ENCODE results near the gene POLA1.
"Not testable (repeated sequence)": the region's sequence is repeated elsewhere in the genome, so short reads cannot be mapped to it uniquely, and the experiment has no call there.

POLA1 gene

DNA sequence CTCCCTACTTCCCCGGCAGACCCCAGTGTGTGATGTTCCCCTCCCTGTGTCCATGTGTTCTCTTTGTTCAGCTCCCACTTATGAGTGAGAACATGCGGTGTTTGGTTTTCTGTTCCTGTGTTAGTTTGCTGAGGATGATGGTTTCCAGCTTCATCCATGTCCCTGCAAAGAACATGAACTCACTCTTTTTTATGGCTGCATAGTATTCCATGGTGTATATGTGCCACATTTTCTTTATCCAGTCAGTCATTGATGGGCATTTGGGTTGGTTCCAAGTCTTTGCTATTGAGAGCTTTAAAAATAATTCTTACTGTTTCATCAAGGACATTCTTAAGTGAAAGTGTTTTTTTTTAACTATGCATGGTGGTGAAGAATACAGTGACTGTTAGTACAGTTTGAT, 126.1 kb downstream of the POLA1 start:
- DNase-seq, result not testable (repeated sequence)

DNA sequence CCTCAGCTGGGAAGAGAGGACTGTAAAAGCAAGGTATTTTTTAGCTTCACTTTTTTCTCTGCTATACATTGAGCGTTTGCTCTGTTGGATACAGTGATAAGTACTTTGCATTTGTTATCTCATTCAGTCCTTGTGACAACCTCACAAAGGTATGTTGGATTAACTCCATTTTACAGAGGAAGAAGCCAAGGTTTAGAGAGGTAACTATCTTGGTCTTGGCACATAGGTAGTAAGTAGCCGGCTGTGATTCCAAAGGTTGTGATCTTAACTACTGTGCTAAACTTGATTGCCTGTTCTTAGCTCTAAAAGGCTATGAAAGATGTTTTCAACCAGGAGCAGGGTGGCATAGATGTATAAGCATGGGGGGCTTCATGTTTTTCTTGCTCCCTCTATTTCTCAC, 134.4 kb downstream of the POLA1 start:
- DNase-seq, result no peak

DNA sequence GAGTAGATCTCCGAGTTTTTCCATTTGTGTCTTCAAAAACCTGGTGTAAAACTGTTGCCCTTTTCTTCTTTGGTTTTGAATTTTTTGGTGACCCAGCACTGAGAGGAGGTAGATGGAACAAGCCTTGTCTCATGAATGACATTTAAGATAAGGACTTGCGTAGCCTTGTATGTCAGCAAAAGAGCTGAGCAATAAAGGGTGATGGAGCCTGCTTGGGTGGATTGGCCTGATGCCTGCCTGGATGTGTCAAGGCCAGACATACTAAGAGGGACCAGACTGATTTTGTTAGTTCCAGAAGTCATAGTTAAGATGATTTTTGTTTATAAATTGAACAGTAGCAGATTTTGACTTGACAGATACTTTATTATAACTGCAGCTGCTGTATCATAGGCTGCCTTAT, 134.9 kb downstream of the POLA1 start:
- no peak for DNase-seq

DNA sequence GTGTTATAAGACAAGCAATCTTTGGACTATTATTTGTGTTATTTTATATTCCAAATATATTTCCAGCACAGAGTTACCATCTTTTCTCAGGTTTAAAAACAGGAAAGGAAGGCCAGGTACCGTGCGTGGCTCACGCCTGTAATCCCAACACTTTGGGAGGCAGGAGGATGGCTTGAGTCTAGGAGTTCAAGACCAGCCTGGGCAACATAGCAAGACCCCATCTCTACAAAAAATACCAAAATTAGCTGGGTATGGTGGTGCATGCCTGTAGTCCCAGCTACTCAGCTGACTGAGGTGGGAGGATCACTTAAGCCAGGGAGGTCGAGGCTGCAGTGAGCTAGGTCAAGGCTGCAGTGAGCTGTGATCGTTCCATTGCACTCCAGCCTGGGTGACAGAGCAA, 140.0 kb downstream of the POLA1 start:
- DNase-seq, result no peak

DNA sequence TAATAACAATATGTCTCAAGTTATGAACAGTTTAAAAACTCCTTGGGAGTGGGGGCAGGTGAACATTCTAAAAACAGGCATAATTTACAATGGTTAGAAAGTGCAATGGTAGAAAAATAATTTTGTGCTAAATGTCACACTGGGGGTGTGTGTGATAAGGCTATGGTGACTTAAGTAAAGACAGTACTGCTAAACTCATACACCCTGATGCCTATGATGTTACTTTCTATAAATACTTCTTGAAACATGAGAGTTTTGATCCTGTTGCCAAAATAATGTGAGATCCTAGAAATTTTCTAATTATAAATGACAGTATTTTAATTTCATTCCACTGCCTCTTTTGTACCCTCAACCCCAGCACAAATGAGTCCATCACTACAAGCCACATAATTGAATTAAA, 144.2 kb downstream of the POLA1 start:
- DNase-seq, result no peak

DNA sequence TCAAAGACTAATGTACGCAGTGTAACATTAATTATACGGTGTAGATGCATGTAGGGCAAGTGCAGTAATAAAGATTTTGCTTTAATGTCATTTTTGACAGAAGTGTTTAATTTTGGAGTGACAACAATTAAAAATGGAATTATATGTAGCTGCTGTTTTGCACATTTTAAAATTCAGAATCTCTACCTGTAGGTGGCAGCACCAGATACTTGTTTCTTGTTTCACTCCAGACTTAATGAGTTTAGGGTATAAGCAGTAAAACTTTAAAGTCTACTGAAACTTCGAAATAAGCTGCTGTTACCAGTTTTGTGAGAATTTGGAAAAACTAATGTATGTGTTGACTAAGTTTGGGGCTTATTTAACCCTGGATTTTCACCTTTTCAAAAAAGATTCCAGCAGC, 144.9 kb downstream of the POLA1 start:
- DNase-seq, result no peak

DNA sequence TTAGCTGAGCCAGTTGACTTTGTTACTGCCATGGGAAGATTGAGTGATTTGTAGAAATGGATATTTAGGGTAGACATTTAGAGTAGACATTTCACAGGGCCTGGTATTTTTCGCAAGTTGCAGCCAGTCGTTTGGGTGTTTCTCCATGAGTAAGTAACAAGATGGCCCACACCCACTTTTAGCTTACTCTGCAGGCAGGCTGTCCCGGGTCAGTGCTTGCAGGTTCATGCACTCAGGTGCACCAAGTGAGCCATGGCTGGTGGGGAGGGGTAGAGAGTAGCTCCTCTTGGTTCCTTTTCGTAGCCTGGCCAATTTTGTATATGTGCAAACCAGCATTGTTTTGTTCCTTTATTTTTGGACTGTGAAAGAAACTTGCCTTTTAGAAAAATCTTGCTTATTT, 145.6 kb downstream of the POLA1 start:
- DNase-seq, result no peak

DNA sequence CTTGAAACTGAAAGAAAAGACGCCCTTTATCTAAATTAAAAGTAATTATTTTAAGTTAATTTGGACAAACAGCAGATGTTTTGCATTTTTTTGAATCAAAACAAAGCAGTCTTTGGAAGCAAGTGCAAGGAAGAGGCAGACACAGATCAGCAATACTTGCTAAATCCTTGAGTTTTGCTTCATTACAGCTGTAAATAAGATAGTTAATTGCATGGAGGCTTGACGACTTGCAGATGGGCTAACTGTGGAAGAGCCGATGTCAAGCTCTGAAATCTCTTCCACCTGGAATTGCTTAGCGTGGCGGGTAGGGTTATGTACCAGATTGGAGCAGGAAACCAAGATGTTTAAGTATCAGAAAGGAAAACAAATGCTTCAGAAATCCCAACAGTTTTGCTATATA, 148.8 kb downstream of the POLA1 start:
- no peak for DNase-seq

DNA sequence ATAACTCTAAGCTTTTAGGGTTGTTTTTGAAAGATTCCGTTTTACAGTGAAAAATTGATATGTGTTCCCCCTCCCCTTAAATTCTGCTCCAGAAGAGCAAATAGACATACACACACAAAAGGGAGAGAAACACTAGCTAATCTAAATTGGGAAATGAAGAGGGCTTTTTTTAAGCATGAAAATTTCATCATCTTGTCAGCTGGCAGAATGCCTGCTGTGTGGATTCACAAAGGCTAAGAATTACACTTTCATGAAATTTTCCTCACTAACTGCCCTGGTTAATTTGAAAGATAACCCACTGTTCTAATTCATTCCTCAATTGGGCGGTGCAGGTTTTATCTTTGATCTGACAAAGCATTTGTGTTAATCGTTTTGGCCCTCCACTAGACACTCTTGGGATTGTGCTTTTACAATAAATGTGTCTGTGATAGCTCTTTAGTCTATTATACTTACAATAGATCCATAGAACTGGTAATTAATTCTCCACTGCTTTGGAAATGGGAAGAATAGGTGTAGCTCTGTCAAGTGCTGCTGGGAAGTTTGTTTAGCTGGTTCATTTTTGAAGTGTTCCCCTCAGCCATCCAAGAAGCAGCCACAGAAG, 152.9 kb downstream of the POLA1 start:
- DNase-seq, result no peak

DNA sequence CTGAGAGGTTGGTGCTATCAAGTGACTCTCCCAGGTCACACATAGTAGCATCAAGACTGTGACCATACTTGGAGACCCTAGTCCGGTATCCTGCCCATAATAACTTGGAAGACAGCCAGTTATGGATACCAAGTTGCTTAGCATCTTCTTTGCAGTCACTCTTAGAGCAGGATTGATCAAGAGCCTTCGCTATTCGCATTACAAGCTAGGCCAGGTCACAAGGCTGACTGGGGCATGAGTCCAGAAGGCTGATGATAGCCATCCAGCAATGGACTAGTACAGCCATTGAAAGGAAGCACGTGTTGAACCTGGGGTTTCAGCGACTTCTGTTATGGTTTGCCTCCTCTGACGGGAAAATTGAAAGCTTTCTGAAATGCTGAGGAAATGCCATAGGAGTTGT, 157.6 kb downstream of the POLA1 start:
- DNase-seq, result no peak

DNA sequence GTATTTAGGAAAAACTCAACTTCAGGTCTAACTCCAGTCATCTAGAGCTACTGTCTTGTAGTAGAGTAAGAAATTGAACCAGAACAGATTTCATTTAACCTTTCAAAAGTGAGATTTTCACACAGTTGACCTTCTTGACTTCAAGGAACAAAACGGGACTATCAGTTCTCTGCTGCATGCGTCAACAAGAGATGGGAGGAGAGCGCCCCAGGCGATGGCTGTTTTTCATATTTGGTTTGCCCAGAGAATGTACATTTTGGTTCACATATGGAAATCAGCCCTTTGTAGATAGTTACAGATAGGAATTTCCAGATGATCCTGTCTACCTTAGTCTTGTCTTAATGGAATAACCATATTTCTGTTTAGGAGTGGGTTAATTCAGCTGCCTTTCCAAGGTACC, 158.1 kb downstream of the POLA1 start:
- DNase-seq, result no peak

DNA sequence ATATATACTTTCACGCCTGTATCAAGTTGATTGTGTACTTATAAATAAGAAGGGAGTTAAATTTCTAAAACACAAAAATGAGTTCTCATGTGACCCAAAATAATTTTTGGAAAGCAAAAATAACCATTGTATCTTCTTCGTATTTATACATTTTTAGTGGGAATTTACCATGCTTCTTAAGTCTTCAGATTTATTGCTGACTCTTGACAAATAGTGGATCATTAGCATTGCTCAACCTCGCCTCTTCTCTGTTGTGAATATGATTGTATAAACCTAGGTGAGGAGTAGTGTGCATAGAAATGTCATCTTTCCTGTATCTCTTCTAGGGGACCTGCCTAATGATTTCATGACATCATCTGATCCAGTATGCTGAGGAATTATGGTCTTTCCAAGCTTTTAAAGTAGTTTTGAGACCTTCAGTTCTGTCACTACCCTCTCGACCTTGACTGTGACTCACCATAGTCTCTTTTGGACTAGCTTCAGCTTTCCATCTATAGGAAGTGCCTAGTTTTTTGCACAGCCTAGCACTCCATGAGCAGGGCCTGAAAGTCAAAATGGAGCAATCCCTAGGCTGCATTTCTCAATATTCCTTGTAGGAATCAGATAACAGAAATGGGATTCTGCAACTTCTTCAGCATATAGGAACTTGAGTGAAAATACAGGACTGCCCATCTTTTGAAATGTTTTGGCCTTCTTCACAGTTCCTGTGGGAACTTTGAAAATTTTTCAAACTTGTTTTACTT, 164.5 kb downstream of the POLA1 start:
- no peak for DNase-seq

DNA sequence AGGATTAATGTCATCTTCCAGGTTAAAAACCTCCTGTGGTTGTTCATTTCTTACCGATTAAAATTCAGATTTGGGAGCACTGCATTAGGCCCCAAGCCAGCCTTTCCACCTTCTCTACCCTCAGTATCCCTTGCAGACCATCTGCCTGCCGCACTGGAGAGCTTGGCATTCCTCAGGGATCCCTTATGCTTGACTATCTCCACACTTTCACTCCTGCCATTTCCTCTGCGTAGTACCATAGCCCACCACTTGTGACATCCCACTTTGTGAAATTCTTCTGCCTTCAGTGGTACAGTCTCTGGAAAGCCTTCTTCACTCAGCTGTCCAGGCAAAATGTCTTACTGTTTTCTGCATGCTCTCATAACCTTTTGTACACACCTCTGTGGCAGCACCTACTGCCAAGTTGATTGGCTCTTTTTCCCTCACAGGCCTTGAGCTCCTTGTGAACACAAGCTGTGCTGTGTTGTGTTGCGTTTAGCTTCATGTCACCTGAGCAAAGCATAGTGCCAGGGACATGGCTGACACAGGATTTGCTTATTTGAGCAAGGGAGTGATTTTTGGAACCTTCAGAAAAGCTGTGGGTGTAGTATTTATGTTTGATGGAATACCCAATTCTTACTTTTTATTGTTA, 165.6 kb downstream of the POLA1 start:
- no peak for DNase-seq

DNA sequence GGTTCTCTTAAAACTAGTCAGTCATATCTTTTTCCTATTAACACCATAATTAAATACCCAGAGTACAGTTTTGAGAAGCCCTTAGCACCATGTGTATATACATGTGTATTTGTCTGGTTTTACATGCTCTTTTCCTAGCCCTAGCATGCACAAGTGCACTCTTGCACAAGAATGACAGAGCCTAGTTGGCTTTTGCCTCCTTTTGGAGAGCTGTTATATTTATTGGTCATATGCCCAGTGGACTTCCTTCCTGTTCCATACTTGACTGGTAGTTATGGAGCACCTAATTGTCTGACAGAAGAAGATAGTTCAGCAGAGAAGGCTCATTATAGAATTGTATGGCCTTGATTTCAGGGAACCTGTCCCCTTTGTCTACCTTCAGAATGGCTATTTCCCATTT, 166.4 kb downstream of the POLA1 start:
- DNase-seq, result no peak

DNA sequence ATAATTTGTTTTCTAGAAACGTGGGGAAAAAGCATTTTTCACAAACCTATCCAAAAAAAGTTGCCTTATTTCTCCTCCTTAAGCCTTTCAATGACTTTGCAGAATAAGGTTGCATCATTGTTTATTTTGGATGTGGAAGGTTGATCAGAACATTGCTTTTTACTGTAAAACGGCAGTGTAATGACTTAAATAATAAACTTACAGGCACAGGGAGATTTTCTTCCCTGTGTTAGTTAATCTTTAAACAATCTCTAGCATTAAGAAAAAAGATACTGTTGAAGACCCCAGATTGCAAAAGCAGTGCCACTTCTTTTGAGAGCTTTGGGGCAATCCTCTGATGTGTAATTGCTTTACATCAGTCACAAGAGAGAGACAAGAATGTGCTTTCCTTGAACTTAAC, 168.6 kb downstream of the POLA1 start:
- DNase-seq, result no peak

DNA sequence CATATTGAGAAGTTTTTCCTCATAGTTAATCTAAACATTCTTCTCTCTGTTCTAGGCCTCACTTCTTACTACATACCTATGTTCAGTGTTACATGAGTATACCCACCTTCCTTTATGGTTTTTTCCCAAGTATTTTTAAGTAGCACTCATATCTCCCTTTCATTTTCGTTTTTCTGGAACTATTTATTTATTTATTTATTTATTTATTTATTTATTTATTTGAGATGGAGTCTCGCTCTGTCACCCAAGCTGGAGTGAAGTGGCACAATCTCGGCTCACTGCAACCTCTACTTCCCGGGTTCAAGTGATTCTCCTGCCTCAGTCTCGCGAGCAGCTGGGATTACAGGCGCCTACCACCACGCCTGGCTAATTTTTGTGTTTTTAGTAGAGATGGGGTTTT, 170.1 kb downstream of the POLA1 start:
- not testable (repeated sequence) for DNase-seq

DNA sequence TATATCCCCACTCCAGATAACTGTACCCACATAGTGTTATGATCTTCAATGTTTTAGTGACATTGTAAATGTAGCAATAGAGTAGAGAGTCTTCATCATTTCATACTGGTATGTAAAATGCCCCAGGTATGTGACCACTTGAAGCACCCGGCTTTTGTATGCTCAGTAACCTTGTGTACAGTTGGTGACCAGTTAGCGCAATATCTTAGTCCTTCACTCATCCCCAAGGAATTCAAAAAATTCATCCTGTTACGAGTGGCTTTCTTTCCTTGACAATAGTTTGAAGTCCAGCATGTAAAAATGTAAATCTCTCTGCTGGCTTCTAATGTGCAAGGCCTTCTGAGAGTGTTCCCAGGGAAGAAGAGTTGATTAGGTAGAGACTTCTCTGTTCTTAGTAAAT, 176.4 kb downstream of the POLA1 start:
- no peak for DNase-seq

DNA sequence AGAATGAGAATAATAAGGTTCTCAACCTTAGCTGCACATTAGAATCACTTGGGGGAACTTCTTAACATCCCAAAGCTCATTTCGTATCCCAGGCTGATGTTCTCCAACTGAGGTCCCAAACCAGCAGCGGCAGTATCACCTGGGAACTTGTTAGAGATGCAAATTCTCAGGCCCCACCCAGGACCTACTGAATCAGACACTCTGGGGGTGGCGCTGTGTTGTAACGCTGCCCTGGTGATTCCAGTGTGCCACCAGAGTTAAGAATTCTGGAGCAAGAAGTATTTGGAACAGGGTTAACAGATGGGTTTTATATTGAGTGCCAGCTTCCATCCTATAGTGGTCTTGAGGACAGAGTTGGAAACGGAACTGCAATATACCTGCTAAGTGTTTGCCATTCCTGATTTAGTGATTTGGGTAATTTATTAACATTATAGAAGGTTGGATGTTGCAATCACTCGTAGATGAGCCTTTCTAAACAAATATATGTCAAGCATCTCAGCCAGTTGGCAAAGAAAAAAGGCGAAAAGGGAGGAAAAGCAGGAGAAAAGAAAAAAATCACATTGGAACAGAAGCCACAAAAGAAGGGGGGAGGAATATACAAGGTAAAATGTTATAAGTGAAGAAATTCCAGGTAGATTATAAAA, 181.0 kb downstream of the POLA1 start:
- DNase-seq, result no peak

DNA sequence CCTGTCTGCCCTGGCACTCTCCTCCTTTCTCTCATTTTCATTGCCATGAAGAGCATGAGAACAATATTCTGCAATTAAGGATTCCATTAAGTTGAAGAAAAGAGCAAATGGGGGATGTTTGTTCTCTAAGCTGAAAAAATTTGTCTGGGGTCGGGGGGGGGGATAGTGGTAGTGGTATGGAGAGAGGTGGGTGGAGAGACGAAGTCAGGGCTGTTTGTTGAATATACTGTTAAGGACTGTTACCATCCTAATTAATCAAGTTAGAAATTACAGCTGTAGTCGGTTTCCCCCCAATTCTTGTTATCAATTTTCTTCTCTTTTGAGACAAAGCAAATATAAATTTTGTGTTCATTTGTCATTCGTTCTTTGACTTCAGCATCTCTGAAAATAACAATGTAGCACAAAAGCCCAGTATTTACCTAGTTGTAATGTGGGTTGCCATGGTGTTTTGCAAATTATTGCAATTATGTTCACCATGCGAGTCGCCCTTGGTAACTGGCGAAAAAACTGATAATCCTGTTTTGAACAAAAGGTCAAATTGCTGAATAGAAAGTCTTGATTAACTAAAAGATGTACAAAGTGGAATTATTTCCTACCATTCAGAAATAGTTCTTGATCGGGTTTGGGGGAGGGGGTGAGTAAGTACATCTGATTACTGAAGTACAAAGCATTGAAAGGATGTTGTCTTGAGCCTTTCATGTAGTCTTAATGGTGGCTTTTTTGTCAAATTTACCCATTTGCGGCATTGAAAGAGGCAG, 183.0 kb downstream of the POLA1 start:
- no peak for DNase-seq

DNA sequence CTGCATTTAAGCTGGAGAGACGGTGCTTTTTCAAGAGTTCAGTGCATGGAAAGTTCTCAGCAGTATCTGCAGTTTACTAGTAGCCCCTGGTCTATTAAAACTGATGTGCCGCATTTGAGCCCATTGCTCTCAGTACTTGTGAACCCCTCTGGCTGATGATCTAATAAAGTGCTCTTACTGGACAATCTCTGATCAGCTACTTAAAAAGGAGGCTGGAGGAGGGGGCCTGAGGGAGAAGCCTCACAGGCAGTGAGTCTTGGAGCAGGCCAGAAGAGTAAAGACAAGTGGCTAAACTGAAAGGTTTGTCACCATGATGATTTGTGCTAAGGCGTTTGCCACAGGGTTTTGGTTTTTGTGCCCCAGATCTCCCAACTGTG, 183.6 kb downstream of the POLA1 start:
- no peak for DNase-seq

DNA sequence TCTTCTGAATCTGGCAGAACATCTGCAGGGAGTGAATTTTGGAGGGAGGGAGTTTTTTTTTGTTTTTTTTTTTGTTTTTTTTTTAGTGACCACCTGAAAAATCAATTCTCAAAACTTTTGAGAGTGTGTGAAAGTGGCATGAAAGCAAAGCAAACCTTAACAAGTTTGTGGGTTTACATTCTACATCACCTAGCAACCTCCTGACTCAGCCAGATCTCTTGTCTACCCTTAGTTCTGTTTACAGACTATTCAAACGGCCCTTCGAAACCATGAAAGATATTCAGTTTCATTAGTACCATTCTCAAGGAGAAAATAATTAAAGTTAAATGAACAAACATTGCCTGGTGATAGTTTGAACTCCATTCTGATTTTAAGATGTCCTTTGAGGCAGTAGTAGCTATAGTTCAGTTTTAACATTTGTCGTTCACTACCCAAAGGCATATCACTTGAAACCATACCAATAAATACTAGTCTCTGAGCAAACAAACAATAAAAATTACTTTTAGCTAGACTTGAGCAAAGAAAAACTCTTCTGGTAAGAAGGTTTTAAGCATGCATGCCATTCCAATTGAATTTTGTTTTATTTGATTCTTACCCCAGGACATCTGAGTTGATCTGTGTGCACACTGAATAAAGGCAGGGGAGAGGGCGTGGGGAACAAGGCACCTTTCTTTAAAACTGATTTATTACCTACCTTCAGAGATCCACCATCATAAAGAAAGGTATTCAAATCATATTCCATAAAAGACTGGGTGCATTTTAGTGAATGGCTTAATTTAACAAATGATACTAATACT, 184.3 kb downstream of the POLA1 start:
- no peak for DNase-seq

DNA sequence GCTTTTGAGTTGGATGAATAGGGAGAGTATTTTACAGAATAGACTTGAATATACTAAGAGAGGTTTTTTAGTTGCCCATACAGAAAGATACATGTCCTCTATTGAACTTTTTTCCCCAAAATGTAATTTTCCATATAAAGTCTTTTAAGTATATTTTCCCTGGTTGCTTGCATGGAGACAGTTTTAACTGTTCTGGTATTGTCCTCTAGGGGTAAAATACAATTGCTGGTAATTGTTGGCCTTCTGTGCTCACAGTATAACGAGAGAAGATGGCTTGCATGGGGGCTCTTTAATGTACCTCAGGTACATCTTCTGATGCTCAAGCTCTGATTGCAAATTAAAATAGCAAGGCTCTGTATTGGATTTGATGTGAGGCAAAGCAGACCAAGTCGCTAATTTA, 186.0 kb downstream of the POLA1 start:
- no peak for DNase-seq
